Lower leg skin (tissue), 4 donors: ENCODE data around the gene EPB41L4B. TPM values are rescaled to one million over a fixed set of nuclear protein-coding genes. Genes with fewer than 3 reads are reported as not detected.

Source experiments
- DNase-seq, 2 donors: peaks; one replicate each; pipeline ENCODE4 v3.0.0-alpha.2; 2019; ENCODE audit warnings: low spot score in 2 of 2
- H3K4me3 ChIP-seq: fragments of 200-600 bp; sonication (generic); 2 replicates; pipeline ENCODE4 v1.5.1; 2017; ENCODE audit warnings: mild to moderate bottlenecking, low read depth; ENCODE audit not compliant: poor library complexity, severe bottlenecking
- CTCF ChIP-seq, 3 donors: fragments of 450-650 bp; IDR thresholded peaks; one replicate each; pipeline ENCODE4 v1.5.1; 2016; ENCODE audit warnings: antibody characterized with exemption in 3 of 3, mild to moderate bottlenecking in 3 of 3, moderate library complexity in 2 of 3
- POLR2A ChIP-seq, 2 donors: fragments of 450-650 bp; IDR thresholded peaks; one replicate each; pipeline ENCODE4 v1.6.1; 2016 to 2017; ENCODE audit warnings: antibody characterized with exemption in 2 of 2, mild to moderate bottlenecking in 1 of 2, moderate library complexity in 1 of 2
- WGBS, 2 donors: methylation state at CpG; one replicate each; pipeline ENCODE4 v1.1.5; 2018; 5-methylcytosine and 5-hydroxymethylcytosine counted together
- intact Hi-C: fragments of 100-400 bp; cut with DNase I; formaldehyde crosslinking; loops from one replicate; pipeline ENCODE4 v1.15.0; 2023; ENCODE audit warnings: low total_unique reads
- total RNA-seq, 4 donors: library from RNA; depleted of rRNA; stranded (reverse); fragments of >200 nt; gene quantifications; one replicate each; pipeline ENCODE4 v1.1.0, GENCODE V29; 2016

EPB41L4B gene
- total RNA-seq, 4 donors from 2014 or later = 15.4 to 31.6 (median 21.6) TPM

- peak; percentile 74 to 90 for DNase-seq
- WGBS, 2 donors = 29 to 30% methylated on average over 12 of the region's 12 CpGs
- TF ChIP-seq CTCF (IDR thresholded peaks at IDR 0.05) (no peak), POLR2A (IDR thresholded peaks at IDR 0.05) (no peak)
- no peak overlapping the region for H3K4me3 ChIP-seq
- intact Hi-C loops = no loop called here
These were observed 8.2 kb upstream of the EPB41L4B start for GRCh38 chr9:109328978-109329637.

GRCh38 chr9:109325089-109325488 lies 4.2 kb upstream of the EPB41L4B start:
- TF ChIP-seq CTCF (IDR thresholded peaks at IDR 0.05) = no peak
- TF ChIP-seq POLR2A (IDR thresholded peaks at IDR 0.05) = no peak
- no peak overlapping the region for H3K4me3 ChIP-seq
- no peak for DNase-seq
- intact Hi-C loops = no loop called here

- intact Hi-C loops = no loop called here
- 79 to 85% methylated on average over 3 of the region's 3 CpGs for WGBS, 2 donors
- TF ChIP-seq CTCF (IDR thresholded peaks at IDR 0.05) (no peak), POLR2A (IDR thresholded peaks at IDR 0.05) (no peak)
- DNase-seq = no peak
- H3K4me3 ChIP-seq = no peak overlapping the region
These were observed 2.9 kb upstream of the EPB41L4B start for GRCh38 chr9:109323771-109324170.

GRCh38 chr9:109321727-109322126 lies 868 bp upstream of the EPB41L4B start:
- TF ChIP-seq CTCF (IDR thresholded peaks at IDR 0.05) (no peak), POLR2A (IDR thresholded peaks at IDR 0.05) (no peak)
- intact Hi-C loops = no loop called here
- WGBS, 2 donors = 67 to 69% methylated on average over 5 of the region's 5 CpGs
- H3K4me3 ChIP-seq = no peak overlapping the region
- no peak for DNase-seq

GRCh38 chr9:109320331-109320741 lies 523 bp downstream of the EPB41L4B start:
- intact Hi-C loops = no loop called here
- DNase-seq = no peak
- no peak overlapping the region for H3K4me3 ChIP-seq
- 0 to 1% methylated on average over 13 to 24 of the region's 77 CpGs for WGBS, 2 donors
- TF ChIP-seq CTCF (IDR thresholded peaks at IDR 0.05) = no peak
- no peak for TF ChIP-seq POLR2A (IDR thresholded peaks at IDR 0.05)
